HEK293T (cell line): ENCODE data around the gene GZMB.

ENCODE experiments used
- BHLHE40 ChIP-seq: fragments of 450-650 bp; IDR thresholded peaks from 2 replicates; pipeline ENCODE4 v1.6.1; 2016; ENCODE audit warnings: mild to moderate bottlenecking, moderate library complexity, borderline replicate concordance
- ELF4 ChIP-seq: fragments of 450-650 bp; IDR thresholded peaks from 2 replicates; pipeline ENCODE4 v1.6.1; 2017; ENCODE audit warnings: antibody characterized with exemption
- FOXA1 ChIP-seq: fragments of 450-650 bp; IDR thresholded peaks from 2 replicates; pipeline ENCODE4 v1.6.1; 2016; ENCODE audit warnings: mild to moderate bottlenecking
- FOXK2 ChIP-seq: fragments of 450-650 bp; IDR thresholded peaks from 2 replicates; pipeline ENCODE4 v1.6.1; 2016; ENCODE audit warnings: mild to moderate bottlenecking
- FOXM1 ChIP-seq: fragments of 450-650 bp; IDR thresholded peaks from 2 replicates; pipeline ENCODE4 v1.6.1; 2017; ENCODE audit warnings: mild to moderate bottlenecking, borderline replicate concordance
- HDGF ChIP-seq: fragments of 450-650 bp; IDR thresholded peaks from 2 replicates; pipeline ENCODE4 v1.6.1; 2017; ENCODE audit warnings: antibody characterized with exemption, borderline replicate concordance
- SP1 ChIP-seq: fragments of 450-650 bp; IDR thresholded peaks from 2 replicates; pipeline ENCODE4 v1.6.1; 2017
- TARDBP ChIP-seq: fragments of 450-650 bp; IDR thresholded peaks from 2 replicates; pipeline ENCODE4 v1.6.1; 2016
- ZNF384 ChIP-seq: fragments of 450-650 bp; IDR thresholded peaks from 2 replicates; pipeline ENCODE4 v1.6.1; 2016

DNA sequence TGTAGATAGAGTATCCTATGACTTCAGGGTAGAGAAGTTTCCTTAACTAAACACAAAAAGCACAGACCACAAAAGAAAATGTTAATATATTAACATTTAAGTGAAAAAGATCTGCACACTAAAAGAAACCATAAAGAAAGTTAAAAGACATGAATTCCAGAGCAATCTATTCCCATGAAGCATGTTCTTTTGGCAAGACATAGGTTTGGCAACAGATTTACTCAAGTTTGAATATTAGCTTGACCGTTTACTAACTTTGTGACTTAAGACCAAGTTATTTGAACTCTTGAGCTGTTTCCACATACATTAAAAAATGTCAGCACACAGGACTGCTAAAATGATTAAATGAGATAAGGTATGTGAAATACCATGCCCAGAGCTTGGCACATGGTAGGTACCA lies 35.7 kb upstream of the GZMB start:
- TF ChIP-seq FOXM1 (no peak), SP1 (no peak), TARDBP (no peak), FOXA1 (no peak), FOXK2 (no peak), ELF4 (no peak), HDGF (no peak), BHLHE40 (no peak), ZNF384 (no peak)
